Measurements from ENCODE around the gene VEZF1. TPM values are rescaled to one million over a fixed set of nuclear protein-coding genes. Genes with fewer than 3 reads are reported as not detected.

Gene VEZF1
- total and polyA plus RNA-seq, 2 experiments from 2014 or later = 36.0 to 67.7 TPM

DNA sequence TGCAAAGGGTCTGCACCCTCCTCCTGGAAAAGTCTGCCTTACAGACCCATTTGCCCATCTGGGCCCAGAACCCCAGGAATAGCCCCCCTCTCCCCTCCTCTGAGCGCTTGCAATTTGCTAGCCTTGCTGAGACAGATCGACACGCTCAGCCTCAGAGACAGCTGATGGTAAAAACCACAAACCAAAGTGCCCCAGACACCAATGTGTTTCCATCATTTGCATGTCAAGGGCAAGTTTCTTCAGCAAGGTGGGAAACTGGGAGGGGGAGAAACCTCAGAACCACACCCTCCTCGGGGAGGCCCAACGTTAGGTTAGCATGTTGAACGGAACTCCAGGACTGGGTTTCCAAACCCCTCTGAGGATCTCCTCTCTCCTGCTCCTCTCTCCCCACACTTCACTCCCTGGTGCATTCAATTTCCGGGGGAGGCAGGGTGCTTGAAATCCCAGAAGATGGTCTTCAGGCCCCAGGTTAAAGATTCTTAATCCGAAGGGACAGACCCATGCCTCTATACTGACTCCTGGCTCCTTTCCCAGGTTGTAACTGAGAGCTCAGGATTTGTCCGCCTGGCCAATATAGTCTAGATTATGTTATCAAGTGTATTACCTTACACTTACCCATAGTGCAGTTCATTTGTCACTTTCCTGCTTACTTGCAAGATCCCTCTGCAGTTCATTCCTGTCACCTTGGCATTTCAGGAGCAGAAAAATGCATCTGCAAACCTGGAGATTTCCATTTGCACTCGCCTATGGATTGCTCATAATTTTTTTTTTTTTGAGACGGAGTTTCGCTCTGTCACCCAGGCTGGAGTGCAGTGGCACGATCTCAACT lies 31.5 kb downstream of the VEZF1 start:
- no peaks in the 10 kb centered on the region for H3K79me2 ChIP-seq (replicated peaks; ENCODE audit: insufficient read depth)
- no peaks in the 10 kb centered on the region for H3K9me2 ChIP-seq (ENCODE audit: insufficient read depth)
- Mint-ChIP-seq H3K4me1 (peaks cover 30% of the 10 kb centered on the region), H3K9me3 (peaks cover 3% of the 10 kb centered on the region; the same call in 2 of the 3 replicates), H3K36me3 (ENCODE audit: low read depth) (no peaks in the 10 kb centered on the region; the same call in 2 of the 3 replicates), H3K4me3 (peak overlapping the region; percentile 68), H3K27ac (no peak overlapping the region), H3K27me3 (ENCODE audit: insufficient read depth, low read depth, poor library complexity) (peaks cover 26% of the 10 kb centered on the region)
- peaks cover 29% of the 10 kb centered on the region for H3K4me1 ChIP-seq (ENCODE audit: insufficient read depth)
- H3K4me2 ChIP-seq = peak overlapping the region; percentile 96
- ATAC-seq = peak; percentile 15
- TF ChIP-seq, protein P1, sequence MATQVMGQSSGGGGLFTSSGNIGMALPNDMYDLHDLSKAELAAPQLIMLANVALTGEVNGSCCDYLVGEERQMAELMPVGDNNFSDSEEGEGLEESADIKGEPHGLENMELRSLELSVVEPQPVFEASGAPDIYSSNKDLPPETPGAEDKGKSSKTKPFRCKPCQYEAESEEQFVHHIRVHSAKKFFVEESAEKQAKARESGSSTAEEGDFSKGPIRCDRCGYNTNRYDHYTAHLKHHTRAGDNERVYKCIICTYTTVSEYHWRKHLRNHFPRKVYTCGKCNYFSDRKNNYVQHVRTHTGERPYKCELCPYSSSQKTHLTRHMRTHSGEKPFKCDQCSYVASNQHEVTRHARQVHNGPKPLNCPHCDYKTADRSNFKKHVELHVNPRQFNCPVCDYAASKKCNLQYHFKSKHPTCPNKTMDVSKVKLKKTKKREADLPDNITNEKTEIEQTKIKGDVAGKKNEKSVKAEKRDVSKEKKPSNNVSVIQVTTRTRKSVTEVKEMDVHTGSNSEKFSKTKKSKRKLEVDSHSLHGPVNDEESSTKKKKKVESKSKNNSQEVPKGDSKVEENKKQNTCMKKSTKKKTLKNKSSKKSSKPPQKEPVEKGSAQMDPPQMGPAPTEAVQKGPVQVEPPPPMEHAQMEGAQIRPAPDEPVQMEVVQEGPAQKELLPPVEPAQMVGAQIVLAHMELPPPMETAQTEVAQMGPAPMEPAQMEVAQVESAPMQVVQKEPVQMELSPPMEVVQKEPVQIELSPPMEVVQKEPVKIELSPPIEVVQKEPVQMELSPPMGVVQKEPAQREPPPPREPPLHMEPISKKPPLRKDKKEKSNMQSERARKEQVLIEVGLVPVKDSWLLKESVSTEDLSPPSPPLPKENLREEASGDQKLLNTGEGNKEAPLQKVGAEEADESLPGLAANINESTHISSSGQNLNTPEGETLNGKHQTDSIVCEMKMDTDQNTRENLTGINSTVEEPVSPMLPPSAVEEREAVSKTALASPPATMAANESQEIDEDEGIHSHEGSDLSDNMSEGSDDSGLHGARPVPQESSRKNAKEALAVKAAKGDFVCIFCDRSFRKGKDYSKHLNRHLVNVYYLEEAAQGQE (IDR thresholded peaks at IDR 0.05; ENCODE audit: unreplicated experiment) = no peak
- TF ChIP-seq, protein P2, sequence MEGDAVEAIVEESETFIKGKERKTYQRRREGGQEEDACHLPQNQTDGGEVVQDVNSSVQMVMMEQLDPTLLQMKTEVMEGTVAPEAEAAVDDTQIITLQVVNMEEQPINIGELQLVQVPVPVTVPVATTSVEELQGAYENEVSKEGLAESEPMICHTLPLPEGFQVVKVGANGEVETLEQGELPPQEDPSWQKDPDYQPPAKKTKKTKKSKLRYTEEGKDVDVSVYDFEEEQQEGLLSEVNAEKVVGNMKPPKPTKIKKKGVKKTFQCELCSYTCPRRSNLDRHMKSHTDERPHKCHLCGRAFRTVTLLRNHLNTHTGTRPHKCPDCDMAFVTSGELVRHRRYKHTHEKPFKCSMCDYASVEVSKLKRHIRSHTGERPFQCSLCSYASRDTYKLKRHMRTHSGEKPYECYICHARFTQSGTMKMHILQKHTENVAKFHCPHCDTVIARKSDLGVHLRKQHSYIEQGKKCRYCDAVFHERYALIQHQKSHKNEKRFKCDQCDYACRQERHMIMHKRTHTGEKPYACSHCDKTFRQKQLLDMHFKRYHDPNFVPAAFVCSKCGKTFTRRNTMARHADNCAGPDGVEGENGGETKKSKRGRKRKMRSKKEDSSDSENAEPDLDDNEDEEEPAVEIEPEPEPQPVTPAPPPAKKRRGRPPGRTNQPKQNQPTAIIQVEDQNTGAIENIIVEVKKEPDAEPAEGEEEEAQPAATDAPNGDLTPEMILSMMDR (conservative IDR thresholded peaks at IDR 0.05; ENCODE audit: low read depth in 2 of 2) = no peak
- TF ChIP-seq CREB1 (CRISPR knock-in tag; IDR thresholded peaks at IDR 0.05; ENCODE audit: low read depth) = no peak
- TF ChIP-seq ZNF331 (CRISPR knock-in tag; IDR thresholded peaks at IDR 0.05; ENCODE audit: low read depth) = no peak
- TF ChIP-seq, protein P3, sequence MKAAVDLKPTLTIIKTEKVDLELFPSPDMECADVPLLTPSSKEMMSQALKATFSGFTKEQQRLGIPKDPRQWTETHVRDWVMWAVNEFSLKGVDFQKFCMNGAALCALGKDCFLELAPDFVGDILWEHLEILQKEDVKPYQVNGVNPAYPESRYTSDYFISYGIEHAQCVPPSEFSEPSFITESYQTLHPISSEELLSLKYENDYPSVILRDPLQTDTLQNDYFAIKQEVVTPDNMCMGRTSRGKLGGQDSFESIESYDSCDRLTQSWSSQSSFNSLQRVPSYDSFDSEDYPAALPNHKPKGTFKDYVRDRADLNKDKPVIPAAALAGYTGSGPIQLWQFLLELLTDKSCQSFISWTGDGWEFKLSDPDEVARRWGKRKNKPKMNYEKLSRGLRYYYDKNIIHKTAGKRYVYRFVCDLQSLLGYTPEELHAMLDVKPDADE (IDR thresholded peaks at IDR 0.05) = no peak
- H3K4me3 ChIP-seq = peak overlapping the region; percentile 82
- DNase-seq (ENCODE audit: low spot score) = peak; percentile 53
- H4K20me1 ChIP-seq (replicated peaks; ENCODE audit: insufficient read depth) = no peaks in the 10 kb centered on the region
- H3K27me3 ChIP-seq (ENCODE audit: insufficient read depth) = peaks cover 42% of the 10 kb centered on the region
- H3K36me3 ChIP-seq (ENCODE audit: insufficient read depth) = no peaks in the 10 kb centered on the region
- no peak overlapping the region for H3K27ac ChIP-seq (ENCODE audit: low read depth)
- H3F3A ChIP-seq (replicated peaks; ENCODE audit: low read depth) = peaks cover 15% of the 10 kb centered on the region
- H2AFZ ChIP-seq = no peak overlapping the region

Measured in GM23338 (cell line).